Endothelial cell (in vitro differentiated cells): ENCODE measurements around the gene APH1B. TPM values are rescaled to one million over a fixed set of nuclear protein-coding genes. Genes with fewer than 3 reads are reported as not detected.

Experiments
- DNase-seq: peaks from one replicate; pipeline ENCODE4 v3.0.0; 2021; ENCODE audit warnings: low spot score
- H3K27ac Mint-ChIP-seq: one replicate; pipeline ENCODE4 v1.8.0; 2021; ENCODE audit warnings: mixed read lengths, inconsistent platforms; ENCODE audit not compliant: unreplicated experiment
- H3K27me3 Mint-ChIP-seq: one replicate; pipeline ENCODE4 v1.8.0; 2021; ENCODE audit warnings: mild to moderate bottlenecking, moderate library complexity, mixed read lengths, inconsistent platforms; ENCODE audit not compliant: unreplicated experiment
- H3K36me3 Mint-ChIP-seq: one replicate; pipeline ENCODE4 v1.8.0; 2021; ENCODE audit warnings: mild to moderate bottlenecking, low read depth, mixed read lengths, inconsistent platforms; ENCODE audit not compliant: unreplicated experiment
- H3K4me1 Mint-ChIP-seq: one replicate; pipeline ENCODE4 v1.8.0; 2021; ENCODE audit warnings: mild to moderate bottlenecking, mixed read lengths, inconsistent platforms; ENCODE audit not compliant: unreplicated experiment
- H3K4me3 Mint-ChIP-seq: one replicate; pipeline ENCODE4 v1.8.0; 2021; ENCODE audit warnings: mild to moderate bottlenecking, mixed read lengths, inconsistent platforms; ENCODE audit not compliant: unreplicated experiment
- H3K9me3 Mint-ChIP-seq: one replicate; pipeline ENCODE4 v1.8.0; 2021; ENCODE audit warnings: mixed read lengths, inconsistent platforms; ENCODE audit not compliant: unreplicated experiment
- total RNA-seq: library from RNA; stranded (reverse); fragmentation: NEBNext Ultra II Directional; extraction: Animal tissue kit (Norgen Biotek cat#: 25700); gene quantifications from one replicate; pipeline ENCODE4 v1.2.1, GENCODE V29; 2021; ENCODE audit not compliant: unreplicated experiment
- TF ChIP-seq, protein P1 (sequence below): fragments of 200-600 bp; sonication (generic); IDR thresholded peaks from one replicate; pipeline ENCODE4 v1.5.0; 2021; ENCODE audit warnings: antibody characterized with exemption; ENCODE audit not compliant: unreplicated experiment

APH1B gene
- total RNA-seq, 1 donor from 2014 or later, result 26.3 TPM

DNA sequence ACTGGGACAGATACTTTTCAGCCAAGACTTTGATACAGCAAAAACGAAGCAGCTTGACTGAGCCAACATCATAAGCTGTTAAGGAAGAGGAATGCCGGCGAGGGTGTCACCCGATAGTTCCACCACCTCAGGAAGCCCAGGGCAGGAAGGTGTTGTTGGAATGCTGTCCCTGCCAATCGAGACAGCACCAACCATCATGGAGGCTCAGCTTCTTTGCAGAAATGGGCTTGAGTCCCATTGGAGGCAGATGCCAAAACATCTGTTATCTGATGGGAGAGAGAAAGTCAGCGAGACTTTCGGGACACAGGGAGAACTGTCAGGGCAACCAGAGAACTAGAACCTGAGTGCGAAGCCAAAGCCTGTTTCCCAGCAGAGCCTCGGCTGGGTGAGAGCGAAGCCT lies 53.5 kb downstream of the APH1B start:
- Mint-ChIP-seq H3K27me3 (peaks cover 7% of the 10 kb centered on the region), H3K27ac (no peak overlapping the region), H3K9me3 (no peaks in the 10 kb centered on the region), H3K4me1 (no peaks in the 10 kb centered on the region), H3K36me3 (no peaks in the 10 kb centered on the region), H3K4me3 (no peak overlapping the region)
- DNase-seq, result no peak
- TF ChIP-seq, protein P1, sequence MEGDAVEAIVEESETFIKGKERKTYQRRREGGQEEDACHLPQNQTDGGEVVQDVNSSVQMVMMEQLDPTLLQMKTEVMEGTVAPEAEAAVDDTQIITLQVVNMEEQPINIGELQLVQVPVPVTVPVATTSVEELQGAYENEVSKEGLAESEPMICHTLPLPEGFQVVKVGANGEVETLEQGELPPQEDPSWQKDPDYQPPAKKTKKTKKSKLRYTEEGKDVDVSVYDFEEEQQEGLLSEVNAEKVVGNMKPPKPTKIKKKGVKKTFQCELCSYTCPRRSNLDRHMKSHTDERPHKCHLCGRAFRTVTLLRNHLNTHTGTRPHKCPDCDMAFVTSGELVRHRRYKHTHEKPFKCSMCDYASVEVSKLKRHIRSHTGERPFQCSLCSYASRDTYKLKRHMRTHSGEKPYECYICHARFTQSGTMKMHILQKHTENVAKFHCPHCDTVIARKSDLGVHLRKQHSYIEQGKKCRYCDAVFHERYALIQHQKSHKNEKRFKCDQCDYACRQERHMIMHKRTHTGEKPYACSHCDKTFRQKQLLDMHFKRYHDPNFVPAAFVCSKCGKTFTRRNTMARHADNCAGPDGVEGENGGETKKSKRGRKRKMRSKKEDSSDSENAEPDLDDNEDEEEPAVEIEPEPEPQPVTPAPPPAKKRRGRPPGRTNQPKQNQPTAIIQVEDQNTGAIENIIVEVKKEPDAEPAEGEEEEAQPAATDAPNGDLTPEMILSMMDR, result no peak

DNA sequence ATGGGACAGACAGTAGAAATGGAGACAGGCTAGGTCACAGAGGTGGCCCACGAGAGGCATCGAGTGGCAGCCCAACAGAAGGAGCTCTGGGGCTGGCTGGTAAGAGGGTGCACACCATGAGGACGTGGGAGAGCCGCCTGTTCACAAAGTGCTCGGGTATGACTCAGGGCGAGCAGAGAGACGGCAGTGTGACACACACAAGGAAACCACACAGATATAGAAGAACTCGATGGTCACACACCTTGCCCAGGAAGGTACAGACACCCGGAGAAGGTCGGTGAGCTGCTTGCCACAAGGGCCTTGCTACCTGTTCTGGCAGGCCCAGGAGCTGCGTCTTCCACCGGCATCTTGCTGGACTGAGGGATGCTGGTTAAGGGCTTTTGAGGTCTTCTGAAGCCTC lies 54.1 kb downstream of the APH1B start:
- TF ChIP-seq, protein P1, result no peak
- Mint-ChIP-seq H3K9me3 (no peaks in the 10 kb centered on the region), H3K36me3 (no peaks in the 10 kb centered on the region), H3K27me3 (peaks cover 7% of the 10 kb centered on the region), H3K4me1 (no peaks in the 10 kb centered on the region), H3K27ac (no peak overlapping the region), H3K4me3 (no peak overlapping the region)
- no peak for DNase-seq

DNA sequence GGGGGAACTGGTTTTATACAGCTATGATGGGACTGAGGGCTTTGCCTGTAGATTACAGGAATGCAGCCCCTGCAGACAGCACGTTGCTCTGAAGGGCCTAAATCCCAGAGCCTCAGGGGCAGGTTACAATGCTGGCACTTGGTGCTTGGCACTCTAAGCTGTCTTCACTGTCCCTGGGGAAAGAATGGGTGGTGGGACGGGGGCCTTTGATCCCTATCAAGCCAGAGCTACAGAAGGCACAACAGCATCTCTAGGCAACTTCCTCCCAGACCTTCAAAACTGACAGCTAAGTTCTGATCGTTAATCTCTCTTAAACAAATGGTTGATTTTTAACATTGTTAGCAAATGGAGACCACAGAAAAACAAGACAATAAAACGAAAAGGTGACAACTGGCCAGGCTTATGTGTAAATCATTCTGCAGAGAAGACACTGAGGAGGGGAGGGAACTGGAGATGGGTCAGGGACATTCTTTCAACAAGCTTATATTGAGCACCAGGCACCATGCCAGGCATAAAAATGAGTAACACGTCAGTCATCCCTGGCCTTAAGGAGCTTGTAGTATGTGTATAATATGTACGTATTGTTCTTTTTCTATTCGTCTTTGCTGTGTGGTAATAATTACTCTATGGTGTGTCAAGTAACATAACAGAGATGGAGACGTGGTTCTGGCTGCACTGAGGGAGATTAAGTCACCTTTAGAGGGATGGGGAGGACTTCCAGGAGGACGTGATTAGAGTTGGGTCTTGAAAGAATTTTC lies 55.1 kb downstream of the APH1B start:
- TF ChIP-seq, protein P1, result no peak
- Mint-ChIP-seq H3K27ac (no peak overlapping the region), H3K4me1 (no peaks in the 10 kb centered on the region), H3K27me3 (peaks cover 7% of the 10 kb centered on the region), H3K4me3 (no peak overlapping the region), H3K36me3 (no peaks in the 10 kb centered on the region), H3K9me3 (no peaks in the 10 kb centered on the region)
- DNase-seq, result no peak

DNA sequence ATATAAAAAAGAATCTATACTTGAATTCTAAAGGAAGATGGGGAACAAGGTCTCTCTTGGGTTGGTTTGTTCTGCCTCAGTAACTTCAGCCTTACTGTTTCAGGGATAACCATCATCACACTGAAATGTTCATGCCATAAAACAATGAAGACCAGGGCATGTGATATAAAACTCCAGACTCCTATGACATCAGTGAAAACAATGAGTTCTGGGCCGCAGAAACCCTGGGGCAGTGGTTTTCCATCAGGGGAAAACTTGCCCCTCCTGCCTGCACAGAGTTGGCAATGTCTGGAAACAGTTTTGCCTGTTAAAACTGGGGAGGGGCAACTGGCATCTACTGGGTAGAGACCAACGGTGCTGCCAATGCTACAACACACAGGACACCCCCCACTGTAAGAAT lies 57.4 kb downstream of the APH1B start:
- Mint-ChIP-seq H3K36me3 (no peaks in the 10 kb centered on the region), H3K9me3 (no peaks in the 10 kb centered on the region), H3K27ac (no peak overlapping the region), H3K4me1 (no peaks in the 10 kb centered on the region), H3K27me3 (no peaks in the 10 kb centered on the region), H3K4me3 (no peak overlapping the region)
- TF ChIP-seq, protein P1, result no peak
- DNase-seq, result no peak

DNA sequence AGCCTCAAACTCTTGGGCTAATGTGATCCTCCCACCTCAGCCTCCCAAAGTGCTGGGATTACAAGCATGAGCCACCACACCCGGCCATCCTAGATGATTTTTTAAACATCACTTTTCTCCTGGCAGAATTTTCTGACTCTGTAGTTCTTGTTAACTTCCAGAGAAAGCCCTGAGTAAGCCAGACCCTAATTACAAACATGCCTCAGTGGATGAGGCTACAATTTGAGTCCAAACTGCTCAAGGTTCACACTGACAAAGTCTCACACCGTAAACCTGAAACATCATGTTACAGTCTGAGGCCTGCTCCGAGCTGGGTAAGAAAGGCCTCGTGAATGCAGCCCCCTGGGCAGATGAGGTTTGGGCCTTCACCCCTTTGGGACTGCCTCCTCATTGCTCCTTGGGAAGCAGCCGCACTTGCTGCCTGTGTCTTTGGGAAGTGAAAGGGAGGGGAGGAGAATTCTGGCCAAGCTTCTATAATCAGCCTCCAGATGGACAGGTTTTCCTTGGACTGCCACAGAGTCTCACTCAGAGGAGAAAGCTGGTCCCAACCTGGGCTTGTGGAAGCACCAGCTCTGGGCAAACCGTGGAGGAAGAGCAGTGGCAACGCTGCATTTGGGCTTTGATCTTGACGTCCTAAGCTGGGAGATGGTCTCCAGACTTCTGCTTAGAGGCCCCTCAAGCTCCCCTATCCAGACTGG lies 58.3 kb downstream of the APH1B start:
- Mint-ChIP-seq H3K4me1 (no peaks in the 10 kb centered on the region), H3K27me3 (no peaks in the 10 kb centered on the region), H3K4me3 (no peak overlapping the region), H3K27ac (no peak overlapping the region), H3K36me3 (no peaks in the 10 kb centered on the region), H3K9me3 (no peaks in the 10 kb centered on the region)
- TF ChIP-seq, protein P1, result no peak
- no peak for DNase-seq
